ENCODE data around the gene MBD4.
A peak's percentile ranks its signal among the peaks of the same experiment; 100 is the strongest.

The MBD4 gene

DNA sequence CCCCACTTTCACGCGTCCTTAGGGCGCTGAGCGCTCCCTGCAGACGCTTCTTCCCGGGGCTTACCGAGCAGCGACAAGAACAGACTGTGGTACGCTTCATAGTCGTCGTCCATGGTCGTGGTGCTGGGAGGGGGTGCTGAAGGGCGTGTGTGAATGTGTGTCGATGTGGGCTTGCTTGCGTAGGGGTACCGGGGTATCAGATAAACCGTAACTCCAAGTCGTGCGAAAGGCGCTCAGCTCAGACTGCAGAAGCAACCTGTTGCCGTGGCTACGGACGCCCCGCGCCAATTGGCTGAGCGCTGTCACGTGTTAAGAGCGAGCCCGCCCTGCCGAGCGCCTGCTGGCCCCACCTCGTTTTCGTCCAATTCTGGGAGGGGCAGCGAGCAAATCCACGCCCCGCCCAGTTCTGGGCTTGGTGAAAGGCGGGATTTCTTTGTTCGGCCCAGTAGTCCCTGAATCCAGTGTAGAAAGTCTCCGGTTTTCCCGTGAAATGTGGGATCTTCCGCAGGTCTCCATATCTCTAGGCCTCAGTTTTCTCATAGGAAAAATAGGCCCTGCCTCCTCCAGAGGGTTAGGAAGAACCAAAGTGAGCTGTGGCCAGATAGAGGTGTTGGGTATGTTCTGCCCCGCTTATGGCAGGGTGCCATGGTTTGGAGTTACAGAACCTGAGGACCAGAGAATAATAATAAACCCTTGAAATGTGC, 11.2 kb downstream of the MBD4 start, which contains the start of gene EFCAB12:
EFCAB12 (minus strand) TSS at position 261 of the 704 bp plus-strand sequence; CDS start at position 113, 148 bp downstream.
- TF ChIP-seq EGR1 (IDR thresholded peaks at IDR 0.05) (no peak), TAF1 (IDR thresholded peaks at IDR 0.05; ENCODE audit: low read depth) (no peak), NFIC (IDR thresholded peaks at IDR 0.05) (peak; percentile 48; the same call in 1 of the 2 replicates), FOXM1 (IDR thresholded peaks at IDR 0.05; ENCODE audit: borderline replicate concordance, low read depth) (no peak), TCF12 (IDR thresholded peaks at IDR 0.05; ENCODE audit: low read depth) (no peak; the same call in 1 of the 2 replicates)
- TF ChIP-seq, protein P1, sequence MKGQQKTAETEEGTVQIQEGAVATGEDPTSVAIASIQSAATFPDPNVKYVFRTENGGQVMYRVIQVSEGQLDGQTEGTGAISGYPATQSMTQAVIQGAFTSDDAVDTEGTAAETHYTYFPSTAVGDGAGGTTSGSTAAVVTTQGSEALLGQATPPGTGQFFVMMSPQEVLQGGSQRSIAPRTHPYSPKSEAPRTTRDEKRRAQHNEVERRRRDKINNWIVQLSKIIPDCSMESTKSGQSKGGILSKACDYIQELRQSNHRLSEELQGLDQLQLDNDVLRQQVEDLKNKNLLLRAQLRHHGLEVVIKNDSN (IDR thresholded peaks at IDR 0.05) = peak; percentile 96
- TF ChIP-seq, protein P2, sequence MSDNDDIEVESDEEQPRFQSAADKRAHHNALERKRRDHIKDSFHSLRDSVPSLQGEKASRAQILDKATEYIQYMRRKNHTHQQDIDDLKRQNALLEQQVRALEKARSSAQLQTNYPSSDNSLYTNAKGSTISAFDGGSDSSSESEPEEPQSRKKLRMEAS (IDR thresholded peaks at IDR 0.05) = peak; percentile 47; the same call in 1 of the 2 replicates

DNA sequence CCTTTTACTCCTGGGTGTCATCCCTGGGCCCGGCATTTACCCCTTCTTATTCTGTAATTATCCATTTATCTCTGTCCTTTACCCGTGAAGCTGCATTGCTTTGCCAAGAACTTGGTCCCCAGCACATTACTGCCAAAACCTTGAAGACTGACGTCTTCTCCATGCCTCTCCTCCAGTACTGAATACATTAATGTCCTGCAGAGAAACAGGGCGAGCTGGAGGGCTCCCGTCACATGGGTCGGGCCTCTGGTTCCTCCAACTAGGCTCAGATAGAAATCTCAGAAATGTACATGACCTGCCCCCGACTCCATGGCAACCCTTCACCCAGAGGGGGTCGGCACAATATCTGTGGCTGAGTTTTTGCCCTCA, 11.8 kb downstream of the MBD4 start:
- TF ChIP-seq CEBPB (IDR thresholded peaks at IDR 0.05) (no peak), YY1 (IDR thresholded peaks at IDR 0.05; ENCODE audit: low read depth) (no peak), TAF1 (IDR thresholded peaks at IDR 0.05; ENCODE audit: low read depth) (no peak), FOXM1 (IDR thresholded peaks at IDR 0.05; ENCODE audit: borderline replicate concordance, low read depth) (no peak), RAD21 (IDR thresholded peaks at IDR 0.05; ENCODE audit: low read depth) (no peak), TEAD4 (IDR thresholded peaks at IDR 0.05) (no peak), EP300 (IDR thresholded peaks at IDR 0.05; ENCODE audit: borderline replicate concordance) (no peak), EGR1 (IDR thresholded peaks at IDR 0.05) (no peak), CREB1 (IDR thresholded peaks at IDR 0.05; ENCODE audit: low read depth) (no peak), TCF12 (IDR thresholded peaks at IDR 0.05; ENCODE audit: low read depth) (no peak), ZBTB7A (IDR thresholded peaks at IDR 0.05; ENCODE audit: low read depth) (no peak), NFIC (IDR thresholded peaks at IDR 0.05) (no peak)
- TF ChIP-seq, protein P1 (IDR thresholded peaks at IDR 0.05) = no peak
- TF ChIP-seq, protein P3, sequence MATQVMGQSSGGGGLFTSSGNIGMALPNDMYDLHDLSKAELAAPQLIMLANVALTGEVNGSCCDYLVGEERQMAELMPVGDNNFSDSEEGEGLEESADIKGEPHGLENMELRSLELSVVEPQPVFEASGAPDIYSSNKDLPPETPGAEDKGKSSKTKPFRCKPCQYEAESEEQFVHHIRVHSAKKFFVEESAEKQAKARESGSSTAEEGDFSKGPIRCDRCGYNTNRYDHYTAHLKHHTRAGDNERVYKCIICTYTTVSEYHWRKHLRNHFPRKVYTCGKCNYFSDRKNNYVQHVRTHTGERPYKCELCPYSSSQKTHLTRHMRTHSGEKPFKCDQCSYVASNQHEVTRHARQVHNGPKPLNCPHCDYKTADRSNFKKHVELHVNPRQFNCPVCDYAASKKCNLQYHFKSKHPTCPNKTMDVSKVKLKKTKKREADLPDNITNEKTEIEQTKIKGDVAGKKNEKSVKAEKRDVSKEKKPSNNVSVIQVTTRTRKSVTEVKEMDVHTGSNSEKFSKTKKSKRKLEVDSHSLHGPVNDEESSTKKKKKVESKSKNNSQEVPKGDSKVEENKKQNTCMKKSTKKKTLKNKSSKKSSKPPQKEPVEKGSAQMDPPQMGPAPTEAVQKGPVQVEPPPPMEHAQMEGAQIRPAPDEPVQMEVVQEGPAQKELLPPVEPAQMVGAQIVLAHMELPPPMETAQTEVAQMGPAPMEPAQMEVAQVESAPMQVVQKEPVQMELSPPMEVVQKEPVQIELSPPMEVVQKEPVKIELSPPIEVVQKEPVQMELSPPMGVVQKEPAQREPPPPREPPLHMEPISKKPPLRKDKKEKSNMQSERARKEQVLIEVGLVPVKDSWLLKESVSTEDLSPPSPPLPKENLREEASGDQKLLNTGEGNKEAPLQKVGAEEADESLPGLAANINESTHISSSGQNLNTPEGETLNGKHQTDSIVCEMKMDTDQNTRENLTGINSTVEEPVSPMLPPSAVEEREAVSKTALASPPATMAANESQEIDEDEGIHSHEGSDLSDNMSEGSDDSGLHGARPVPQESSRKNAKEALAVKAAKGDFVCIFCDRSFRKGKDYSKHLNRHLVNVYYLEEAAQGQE (IDR thresholded peaks at IDR 0.05; ENCODE audit: low read depth) = no peak
- TF ChIP-seq, protein P2 (IDR thresholded peaks at IDR 0.05) = no peak

DNA sequence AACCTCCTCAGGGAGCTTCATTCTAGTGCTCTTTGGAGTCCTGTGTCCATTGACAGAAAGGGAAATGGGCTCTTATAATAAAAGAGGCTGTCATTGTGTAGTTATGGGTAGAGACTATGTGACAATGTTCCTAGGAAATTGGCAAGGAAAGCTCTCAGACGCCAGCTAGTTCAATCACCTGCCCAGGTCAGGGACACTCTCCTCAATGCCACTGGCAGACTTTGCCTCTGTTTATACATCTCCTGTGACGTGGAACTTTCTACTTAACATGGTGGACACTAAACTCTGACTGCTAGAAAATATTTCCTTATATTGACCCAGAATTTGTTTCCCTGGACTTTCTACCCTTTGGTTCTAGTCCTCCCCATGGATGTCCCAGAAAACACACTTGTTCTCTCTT, 14.1 kb downstream of the MBD4 start:
- TF ChIP-seq CREB1 (IDR thresholded peaks at IDR 0.05; ENCODE audit: low read depth) (no peak), TCF12 (IDR thresholded peaks at IDR 0.05; ENCODE audit: low read depth) (no peak), ZBTB7A (IDR thresholded peaks at IDR 0.05; ENCODE audit: low read depth) (no peak), NFIC (IDR thresholded peaks at IDR 0.05) (no peak), EP300 (IDR thresholded peaks at IDR 0.05; ENCODE audit: borderline replicate concordance) (no peak), TEAD4 (IDR thresholded peaks at IDR 0.05) (no peak), TAF1 (IDR thresholded peaks at IDR 0.05; ENCODE audit: low read depth) (no peak), YY1 (IDR thresholded peaks at IDR 0.05; ENCODE audit: low read depth) (no peak), EGR1 (IDR thresholded peaks at IDR 0.05) (no peak), CEBPB (IDR thresholded peaks at IDR 0.05) (no peak), RAD21 (IDR thresholded peaks at IDR 0.05; ENCODE audit: low read depth) (no peak), FOXM1 (IDR thresholded peaks at IDR 0.05; ENCODE audit: borderline replicate concordance, low read depth) (no peak)
- TF ChIP-seq, protein P2 (IDR thresholded peaks at IDR 0.05) = no peak
- TF ChIP-seq, protein P1 (IDR thresholded peaks at IDR 0.05) = no peak
- TF ChIP-seq, protein P3 (IDR thresholded peaks at IDR 0.05; ENCODE audit: low read depth) = no peak

DNA sequence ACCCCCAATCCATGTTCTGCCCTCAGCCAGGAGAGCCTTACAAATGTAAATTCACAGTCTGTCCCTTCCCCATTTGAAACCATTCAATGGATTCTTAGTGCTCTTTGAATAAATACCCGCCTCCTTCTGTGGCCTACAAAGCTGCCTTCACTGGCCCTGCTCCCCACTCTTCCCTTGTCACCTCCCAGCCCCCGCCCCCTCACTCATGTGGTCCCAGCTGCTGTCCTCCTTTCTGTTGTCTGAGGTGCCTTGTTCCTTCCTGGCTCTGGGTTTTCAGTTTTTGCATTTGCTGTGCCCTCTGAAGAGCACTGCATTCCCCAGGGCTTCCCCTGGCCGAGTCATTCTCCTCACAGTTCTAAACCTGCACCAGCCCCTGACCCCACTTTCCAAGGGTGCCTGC, 14.5 kb downstream of the MBD4 start:
- TF ChIP-seq TCF12 (IDR thresholded peaks at IDR 0.05; ENCODE audit: low read depth) (no peak), TEAD4 (IDR thresholded peaks at IDR 0.05) (no peak), NFIC (IDR thresholded peaks at IDR 0.05) (no peak), ZBTB7A (IDR thresholded peaks at IDR 0.05; ENCODE audit: low read depth) (no peak), EGR1 (IDR thresholded peaks at IDR 0.05) (no peak)
